GM10266 (cell line): ENCODE data around the gene ZNF358.

Source experiments
- DNase-seq: peaks from one replicate; pipeline ENCODE4 v3.0.0; 2012; ENCODE audit errors: extremely low spot score
- CTCF ChIP-seq: IDR thresholded peaks from 2 replicates; pipeline ENCODE4 v1.5.1; 2012; ENCODE audit warnings: mild to moderate bottlenecking, low read depth; ENCODE audit not compliant: control insufficient read depth, insufficient read depth; ENCODE audit errors: missing control alignments

The ZNF358 gene

GRCh38 chr19:7528192-7528519 lies 12.3 kb downstream of the ZNF358 start:
- TF ChIP-seq CTCF, result no peak
- no peak for DNase-seq

GRCh38 chr19:7528522-7529245 lies 12.8 kb downstream of the ZNF358 start:
- TF ChIP-seq CTCF, result no peak
- DNase-seq, result no peak

GRCh38 chr19:7529246-7529600 lies 13.3 kb downstream of the ZNF358 start:
- DNase-seq, result no peak
- no peak for TF ChIP-seq CTCF

GRCh38 chr19:7529610-7530490 lies 13.9 kb downstream of the ZNF358 start:
- no peak for TF ChIP-seq CTCF
- no peak for DNase-seq

GRCh38 chr19:7533281-7533885 lies 17.5 kb downstream of the ZNF358 start:
- no peak for DNase-seq
- no peak for TF ChIP-seq CTCF

- TF ChIP-seq CTCF, result no peak
- peak; percentile 94 for DNase-seq
These were observed 18.1 kb downstream of the ZNF358 start for GRCh38 chr19:7533925-7534480.
